KMS-11 (cell line): ENCODE data around the gene ETFBKMT.

Experiments used
- H2AFZ ChIP-seq: fragments of 200-600 bp; sonication (generic); 2 replicates; pipeline ENCODE4 v1.6.1; 2016; ENCODE audit warnings: antibody characterized with exemption, mixed run types, low read depth
- H3K27ac ChIP-seq: fragments of 200-600 bp; sonication (generic); 2 replicates; pipeline ENCODE4 v1.6.1; 2016; ENCODE audit warnings: mild to moderate bottlenecking, mixed run types
- H3K27me3 ChIP-seq: fragments of 200-600 bp; sonication (generic); 2 replicates; pipeline ENCODE4 v1.6.1; 2017; ENCODE audit warnings: mild to moderate bottlenecking, low read depth, mixed run types, moderate library complexity; ENCODE audit not compliant: insufficient read depth
- H3K36me3 ChIP-seq: fragments of 200-600 bp; sonication (generic); 2 replicates; pipeline ENCODE4 v1.6.1; 2017; ENCODE audit warnings: mild to moderate bottlenecking, mixed run types; ENCODE audit not compliant: insufficient read depth
- H3K4me1 ChIP-seq: fragments of 200-600 bp; sonication (generic); 2 replicates; pipeline ENCODE4 v1.6.1; 2016; ENCODE audit warnings: mild to moderate bottlenecking, low read depth, mixed run types; ENCODE audit not compliant: poor library complexity, severe bottlenecking
- H3K4me2 ChIP-seq: fragments of 200-600 bp; sonication (generic); 2 replicates; pipeline ENCODE4 v1.7.0; 2016; ENCODE audit warnings: mild to moderate bottlenecking, mixed run types
- H3K4me3 ChIP-seq: fragments of 200-600 bp; sonication (generic); IDR thresholded peaks from 2 replicates; pipeline ENCODE4 v1.6.1; 2017; ENCODE audit warnings: low read depth, low read length, mixed read lengths; ENCODE audit not compliant: insufficient read depth
- H3K79me2 ChIP-seq: fragments of 200-600 bp; sonication (generic); 2 replicates; pipeline ENCODE4 v1.6.1; 2016; ENCODE audit warnings: low read depth, mixed run types; ENCODE audit not compliant: insufficient read depth
- H3K9ac ChIP-seq: fragments of 200-600 bp; sonication (generic); 2 replicates; pipeline ENCODE4 v1.6.1; 2016; ENCODE audit warnings: mild to moderate bottlenecking, mixed run types
- H4K20me1 ChIP-seq: fragments of 200-600 bp; sonication (generic); 2 replicates; pipeline ENCODE4 v1.6.1; 2016; ENCODE audit warnings: mild to moderate bottlenecking, mixed run types; ENCODE audit not compliant: insufficient read depth
- TF ChIP-seq, protein P1 (sequence below): fragments of 200-600 bp; sonication (generic); conservative IDR thresholded peaks from 2 replicates; pipeline ENCODE4 v1.6.1; 2017; ENCODE audit warnings: low read depth, mild to moderate bottlenecking, antibody characterized with exemption, low read length, moderate library complexity, mixed read lengths

The ETFBKMT gene

DNA sequence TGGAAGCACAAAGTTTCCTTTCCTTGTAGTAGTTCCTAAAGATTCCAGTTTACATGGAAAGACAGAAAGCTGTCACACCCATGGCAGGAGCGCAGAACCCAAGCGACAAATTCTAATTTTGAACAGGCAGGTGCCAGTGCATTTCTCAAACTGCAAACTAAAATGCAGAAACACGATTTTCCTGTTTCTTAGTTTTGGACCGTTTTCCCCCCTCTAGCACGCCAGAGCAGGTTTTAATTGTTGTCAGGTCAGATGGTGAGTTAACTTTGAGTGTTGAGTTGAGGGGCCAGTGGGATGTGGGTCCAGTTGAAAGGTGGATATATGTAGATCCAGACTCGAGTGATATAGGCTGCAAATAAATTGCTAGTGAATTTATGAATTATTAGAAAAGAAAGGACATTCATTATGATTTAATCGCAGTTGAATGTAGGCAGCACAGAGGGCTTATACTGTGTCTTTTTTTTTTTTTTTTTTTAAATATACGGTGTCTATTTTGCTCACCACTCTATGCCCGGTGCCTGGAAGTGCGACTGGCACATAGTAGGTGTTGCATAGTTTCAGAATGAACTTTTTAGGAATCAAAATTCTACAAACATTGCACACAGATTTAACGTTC, 909 bp upstream of the ETFBKMT start:
- peak overlapping the region; percentile 100 for H2AFZ ChIP-seq
- no peaks in the 10 kb centered on the region for H3K27me3 ChIP-seq
- H3K4me2 ChIP-seq = peak overlapping the region; percentile 90
- no peaks in the 10 kb centered on the region for H3K36me3 ChIP-seq
- H3K4me3 ChIP-seq = no peak overlapping the region
- TF ChIP-seq, protein P1, sequence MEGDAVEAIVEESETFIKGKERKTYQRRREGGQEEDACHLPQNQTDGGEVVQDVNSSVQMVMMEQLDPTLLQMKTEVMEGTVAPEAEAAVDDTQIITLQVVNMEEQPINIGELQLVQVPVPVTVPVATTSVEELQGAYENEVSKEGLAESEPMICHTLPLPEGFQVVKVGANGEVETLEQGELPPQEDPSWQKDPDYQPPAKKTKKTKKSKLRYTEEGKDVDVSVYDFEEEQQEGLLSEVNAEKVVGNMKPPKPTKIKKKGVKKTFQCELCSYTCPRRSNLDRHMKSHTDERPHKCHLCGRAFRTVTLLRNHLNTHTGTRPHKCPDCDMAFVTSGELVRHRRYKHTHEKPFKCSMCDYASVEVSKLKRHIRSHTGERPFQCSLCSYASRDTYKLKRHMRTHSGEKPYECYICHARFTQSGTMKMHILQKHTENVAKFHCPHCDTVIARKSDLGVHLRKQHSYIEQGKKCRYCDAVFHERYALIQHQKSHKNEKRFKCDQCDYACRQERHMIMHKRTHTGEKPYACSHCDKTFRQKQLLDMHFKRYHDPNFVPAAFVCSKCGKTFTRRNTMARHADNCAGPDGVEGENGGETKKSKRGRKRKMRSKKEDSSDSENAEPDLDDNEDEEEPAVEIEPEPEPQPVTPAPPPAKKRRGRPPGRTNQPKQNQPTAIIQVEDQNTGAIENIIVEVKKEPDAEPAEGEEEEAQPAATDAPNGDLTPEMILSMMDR = no peak
- H4K20me1 ChIP-seq = no peaks in the 10 kb centered on the region
- H3K27ac ChIP-seq = peak overlapping the region; percentile 88; the same call in 1 of the 2 replicates
- peaks cover 21% of the 10 kb centered on the region for H3K4me1 ChIP-seq
- no peaks in the 10 kb centered on the region for H3K79me2 ChIP-seq
- H3K9ac ChIP-seq = peak overlapping the region; percentile 84; the same call in 1 of the 2 replicates

DNA sequence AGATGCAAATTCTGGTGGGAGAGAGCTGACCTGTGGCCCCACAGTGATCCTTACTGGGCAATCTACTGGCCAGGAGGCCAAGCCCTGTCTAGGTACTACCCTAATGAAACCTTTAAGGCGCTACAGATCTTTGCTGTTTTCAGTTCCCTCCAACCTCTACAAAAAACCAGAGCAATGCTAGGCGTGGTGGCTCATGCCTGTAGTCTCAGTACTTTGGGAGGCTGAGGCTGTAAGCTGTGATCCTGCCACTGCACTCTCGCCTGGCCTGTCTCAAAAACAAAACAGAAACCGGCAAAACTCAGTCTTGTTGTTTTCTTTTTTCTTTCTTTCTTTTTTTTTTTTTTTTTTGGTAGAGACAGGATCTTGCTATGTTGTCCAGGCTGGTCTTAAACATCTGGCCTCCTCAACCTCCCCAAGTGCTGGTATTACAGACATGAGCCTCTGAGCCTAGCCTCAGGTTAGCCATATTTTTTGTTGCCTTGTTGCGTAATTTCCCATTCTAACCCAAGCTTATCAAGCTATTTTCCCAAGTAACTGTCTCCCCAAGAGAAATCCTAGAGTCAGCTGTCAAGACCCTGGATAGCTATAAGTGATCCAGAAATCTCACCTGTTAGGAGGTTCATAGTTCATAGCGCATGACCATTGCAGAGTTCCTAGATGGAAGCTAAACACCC, 2.8 kb downstream of the ETFBKMT start:
- H2AFZ ChIP-seq = no peak overlapping the region
- H3K27ac ChIP-seq = no peak overlapping the region
- no peak overlapping the region for H3K4me2 ChIP-seq
- no peaks in the 10 kb centered on the region for H3K27me3 ChIP-seq
- no peaks in the 10 kb centered on the region for H3K79me2 ChIP-seq
- TF ChIP-seq, protein P1 = no peak
- H3K4me3 ChIP-seq = no peak overlapping the region
- H3K4me1 ChIP-seq = peaks cover 19% of the 10 kb centered on the region
- H3K36me3 ChIP-seq = no peaks in the 10 kb centered on the region
- H4K20me1 ChIP-seq = no peaks in the 10 kb centered on the region
- no peak overlapping the region for H3K9ac ChIP-seq

DNA sequence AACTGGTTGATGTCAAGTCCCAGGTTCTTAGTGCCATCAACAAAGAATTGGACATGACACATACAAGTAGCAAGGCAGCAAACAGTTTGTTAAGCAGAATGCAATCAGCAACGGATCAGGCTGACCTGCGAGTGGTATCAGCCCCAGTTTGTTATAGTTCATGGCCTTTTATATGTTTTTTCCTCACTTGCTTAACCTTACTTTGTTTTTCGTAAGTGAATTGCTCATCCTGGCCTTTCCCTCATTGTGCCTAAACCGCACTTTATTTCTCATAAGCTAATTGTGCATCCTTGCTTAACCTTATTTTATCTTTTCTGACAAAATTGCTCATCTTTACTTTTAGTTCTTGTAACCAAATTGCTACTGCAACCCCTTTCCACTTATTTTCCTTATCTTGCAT, 4.1 kb downstream of the ETFBKMT start:
- no peaks in the 10 kb centered on the region for H3K27me3 ChIP-seq
- H2AFZ ChIP-seq = no peak overlapping the region
- H3K4me2 ChIP-seq = no peak overlapping the region
- H3K4me3 ChIP-seq = no peak overlapping the region
- H3K9ac ChIP-seq = no peak overlapping the region
- H3K79me2 ChIP-seq = no peaks in the 10 kb centered on the region
- no peaks in the 10 kb centered on the region for H4K20me1 ChIP-seq
- TF ChIP-seq, protein P1 = no peak
- H3K4me1 ChIP-seq = peaks cover 14% of the 10 kb centered on the region
- H3K27ac ChIP-seq = no peak overlapping the region
- no peaks in the 10 kb centered on the region for H3K36me3 ChIP-seq

DNA sequence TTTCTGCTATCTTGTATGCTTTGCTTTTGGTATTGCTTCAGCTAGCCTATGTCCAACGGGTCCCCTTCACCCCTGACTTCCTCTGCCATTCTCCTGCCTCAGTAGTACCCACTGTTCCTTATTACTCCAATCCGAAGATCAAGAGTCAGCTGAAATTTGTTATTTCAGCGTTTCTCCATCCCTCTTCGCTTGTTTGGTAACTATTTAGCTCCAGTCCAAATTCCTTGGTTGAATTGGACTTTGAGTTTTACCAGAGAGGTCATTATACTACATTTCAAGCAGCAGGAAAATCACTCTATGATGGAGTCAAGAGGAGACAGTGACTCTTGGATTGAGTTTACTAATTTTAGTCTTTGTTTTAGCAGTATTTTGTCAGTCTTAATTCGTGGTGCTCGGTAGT, 4.5 kb downstream of the ETFBKMT start:
- TF ChIP-seq, protein P1 = no peak
- no peaks in the 10 kb centered on the region for H3K36me3 ChIP-seq
- no peak overlapping the region for H3K27ac ChIP-seq
- no peak overlapping the region for H3K4me2 ChIP-seq
- H3K4me1 ChIP-seq = peaks cover 12% of the 10 kb centered on the region
- no peaks in the 10 kb centered on the region for H4K20me1 ChIP-seq
- no peaks in the 10 kb centered on the region for H3K79me2 ChIP-seq
- H2AFZ ChIP-seq = no peak overlapping the region
- H3K27me3 ChIP-seq = no peaks in the 10 kb centered on the region
- H3K4me3 ChIP-seq = no peak overlapping the region
- no peak overlapping the region for H3K9ac ChIP-seq
